Nephron (organoid): ENCODE measurements around the gene KIRREL3.

Experiments used
- H3K27ac Mint-ChIP-seq, 3 experiments: 2 replicates each; pipeline ENCODE4 v1.8.0; 2020; ENCODE audit warnings: mixed read lengths in 3 of 3, mild to moderate bottlenecking in 2 of 3, moderate library complexity in 1 of 3
- H3K27me3 Mint-ChIP-seq: 2 replicates; pipeline ENCODE4 v1.8.0; 2021; ENCODE audit warnings: low read depth, mild to moderate bottlenecking, moderate library complexity, mixed read lengths
- H3K36me3 Mint-ChIP-seq: 2 replicates; pipeline ENCODE4 v1.8.0; 2020; ENCODE audit warnings: low read depth, mixed read lengths
- H3K4me1 Mint-ChIP-seq: 2 replicates; pipeline ENCODE4 v1.8.0; 2020; ENCODE audit warnings: mixed read lengths
- H3K4me3 Mint-ChIP-seq, 3 experiments: 2 replicates each; pipeline ENCODE4 v1.8.0; 2020; ENCODE audit warnings: mild to moderate bottlenecking in 3 of 3, mixed read lengths in 3 of 3, moderate library complexity in 2 of 3
- H3K9me3 Mint-ChIP-seq: 2 replicates; pipeline ENCODE4 v1.8.0; 2020; ENCODE audit warnings: mixed read lengths
- CTCF ChIP-seq, 3 experiments: fragments of 200-600 bp; sonication (generic); IDR thresholded peaks; one replicate each; pipeline ENCODE4 v1.5.0; 2021; ENCODE audit warnings: antibody characterized with exemption in 3 of 3; ENCODE audit not compliant: unreplicated experiment in 3 of 3

Gene KIRREL3

GRCh38 chr11:126751242-126751641, 249.3 kb downstream of the KIRREL3 start:
- H3K27ac Mint-ChIP-seq: peak overlapping the region; percentile 20 to 74 (median 53)
- peaks cover 62% of the 10 kb centered on the region for H3K4me1 Mint-ChIP-seq
- TF ChIP-seq CTCF (IDR thresholded peaks at IDR 0.05; ENCODE audit: unreplicated experiment in 3 of 3): no peak
- no peaks in the 10 kb centered on the region for H3K27me3 Mint-ChIP-seq
- peaks cover 9% of the 10 kb centered on the region for H3K36me3 Mint-ChIP-seq
- peak overlapping the region in 1 of 3 experiments; percentile 8 for H3K4me3 Mint-ChIP-seq
- H3K9me3 Mint-ChIP-seq: peaks cover 4% of the 10 kb centered on the region

DNA sequence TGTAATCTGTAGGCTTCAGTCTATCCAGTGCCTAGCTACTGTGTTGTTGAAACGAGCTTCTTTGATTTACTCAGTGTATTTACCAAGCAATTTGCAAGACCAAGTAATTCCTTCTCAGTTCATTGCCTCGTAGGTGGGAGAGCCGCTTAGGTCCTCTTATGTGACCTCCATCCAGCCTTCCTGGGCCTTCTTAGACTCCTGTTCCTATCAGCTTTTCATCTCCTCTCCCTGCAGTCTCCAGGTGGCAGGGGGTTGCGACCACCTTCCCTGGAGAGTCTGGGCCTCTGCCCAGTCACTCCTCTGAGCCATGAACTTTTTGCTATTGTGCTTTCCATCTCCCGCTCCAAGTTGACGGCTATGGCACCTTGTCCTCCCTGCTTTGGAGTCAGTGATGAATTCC, 251.8 kb downstream of the KIRREL3 start:
- TF ChIP-seq CTCF (IDR thresholded peaks at IDR 0.05; ENCODE audit: unreplicated experiment in 3 of 3): no peak
- peak overlapping the region; percentile 37 to 86 (median 84) for H3K27ac Mint-ChIP-seq
- H3K4me3 Mint-ChIP-seq: no peak overlapping the region
- peaks cover 9% of the 10 kb centered on the region for H3K36me3 Mint-ChIP-seq
- peaks cover 4% of the 10 kb centered on the region for H3K9me3 Mint-ChIP-seq
- H3K4me1 Mint-ChIP-seq: peaks cover 46% of the 10 kb centered on the region
- H3K27me3 Mint-ChIP-seq: peaks cover 7% of the 10 kb centered on the region

DNA sequence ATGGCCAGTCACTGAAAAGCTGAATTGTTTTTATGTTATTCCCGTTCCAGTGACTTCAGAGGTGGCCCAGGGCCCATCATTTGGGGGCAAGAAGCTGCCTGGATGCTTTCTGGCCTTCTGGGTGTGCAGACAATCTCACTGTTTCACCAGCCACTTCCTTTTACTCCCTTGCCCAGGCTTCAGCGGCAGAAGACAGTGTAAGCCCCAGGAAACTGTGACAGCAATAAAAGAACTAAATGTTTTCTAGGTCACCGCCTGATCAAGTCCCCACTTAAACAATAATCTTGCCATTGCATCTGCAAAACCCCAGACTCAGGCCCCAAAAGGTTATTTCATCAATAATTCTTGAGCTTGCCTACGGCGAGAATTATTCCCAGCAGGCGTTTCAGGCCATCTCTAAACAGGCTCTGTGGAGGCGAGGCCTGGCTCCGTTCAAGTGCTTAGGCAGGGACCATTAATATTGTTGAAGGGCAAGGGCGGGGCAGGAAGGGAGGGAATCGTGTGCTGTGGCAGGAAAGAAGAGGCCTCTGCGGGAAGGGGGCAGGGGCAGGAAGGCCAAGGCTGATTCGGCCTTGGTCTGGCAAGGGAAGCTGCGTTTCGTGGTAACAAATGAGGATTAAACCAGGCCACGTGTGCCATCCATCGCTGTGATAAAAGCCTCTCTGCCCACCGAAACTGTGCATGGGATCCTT, 252.3 kb downstream of the KIRREL3 start:
- peak overlapping the region; percentile 37 to 86 (median 84) for H3K27ac Mint-ChIP-seq
- peak overlapping the region in 2 of 3 experiments; percentile 12 to 18 for H3K4me3 Mint-ChIP-seq
- no peak for TF ChIP-seq CTCF (IDR thresholded peaks at IDR 0.05; ENCODE audit: unreplicated experiment in 3 of 3)
- H3K36me3 Mint-ChIP-seq: peaks cover 9% of the 10 kb centered on the region
- peaks cover 7% of the 10 kb centered on the region for H3K27me3 Mint-ChIP-seq
- H3K9me3 Mint-ChIP-seq: peaks cover 4% of the 10 kb centered on the region
- peaks cover 47% of the 10 kb centered on the region for H3K4me1 Mint-ChIP-seq

GRCh38 chr11:126747315-126747714, 253.3 kb downstream of the KIRREL3 start:
- H3K36me3 Mint-ChIP-seq: peaks cover 5% of the 10 kb centered on the region
- peaks cover 7% of the 10 kb centered on the region for H3K27me3 Mint-ChIP-seq
- peak overlapping the region; percentile 37 to 86 (median 84) for H3K27ac Mint-ChIP-seq
- no peak for TF ChIP-seq CTCF (IDR thresholded peaks at IDR 0.05; ENCODE audit: unreplicated experiment in 3 of 3)
- peaks cover 4% of the 10 kb centered on the region for H3K9me3 Mint-ChIP-seq
- no peak overlapping the region for H3K4me3 Mint-ChIP-seq
- H3K4me1 Mint-ChIP-seq: peaks cover 48% of the 10 kb centered on the region

GRCh38 chr11:126746443-126746842, 254.1 kb downstream of the KIRREL3 start:
- no peak overlapping the region for H3K4me3 Mint-ChIP-seq
- peak overlapping the region in 1 of 3 experiments; percentile 28 for H3K27ac Mint-ChIP-seq
- no peak for TF ChIP-seq CTCF (IDR thresholded peaks at IDR 0.05; ENCODE audit: unreplicated experiment in 3 of 3)
- peaks cover 46% of the 10 kb centered on the region for H3K4me1 Mint-ChIP-seq
- peaks cover 3% of the 10 kb centered on the region for H3K36me3 Mint-ChIP-seq
- H3K9me3 Mint-ChIP-seq: peaks cover 3% of the 10 kb centered on the region
- peaks cover 8% of the 10 kb centered on the region for H3K27me3 Mint-ChIP-seq

GRCh38 chr11:126744699-126745098, 255.9 kb downstream of the KIRREL3 start:
- no peak for TF ChIP-seq CTCF (IDR thresholded peaks at IDR 0.05; ENCODE audit: unreplicated experiment in 3 of 3)
- no peaks in the 10 kb centered on the region for H3K9me3 Mint-ChIP-seq
- no peak overlapping the region for H3K27ac Mint-ChIP-seq
- H3K27me3 Mint-ChIP-seq: peaks cover 14% of the 10 kb centered on the region
- H3K36me3 Mint-ChIP-seq: no peaks in the 10 kb centered on the region
- H3K4me1 Mint-ChIP-seq: peaks cover 44% of the 10 kb centered on the region
- no peak overlapping the region for H3K4me3 Mint-ChIP-seq
